Kidney (tissue), 14 donors: ENCODE data around the gene BRD1. TPM values are rescaled to one million over a fixed set of nuclear protein-coding genes. Genes with fewer than 3 reads are reported as not detected.

Source experiments
- DNase-seq, 5 donors: peaks; one replicate each; pipeline ENCODE4 v3.0.0-alpha.2; 2013 to 2020
- FAIRE-seq: peaks from 2 replicates; lab custom pipeline; 2012; peaks lifted over from hg19 to GRCh38; lab: Jason Lieb, UNC
- H3K27ac ChIP-seq, 2 donors: one replicate each; pipeline ENCODE4 v1.7.0; 2013; ENCODE audit warnings: low read depth in 2 of 2, low read length in 2 of 2, inconsistent platforms in 1 of 2
- H3K27me3 ChIP-seq: one replicate; pipeline ENCODE4 v1.7.1; 2013; ENCODE audit warnings: low read length, inconsistent platforms; ENCODE audit not compliant: control insufficient read depth, insufficient read depth
- H3K36me3 ChIP-seq, 3 donors: one replicate each; pipeline versions ENCODE4 v1.7.0 to v1.7.1; 2013; ENCODE audit warnings: low read length in 3 of 3, control low read depth in 1 of 3, inconsistent platforms in 1 of 3; ENCODE audit not compliant: insufficient read depth in 3 of 3, control insufficient read depth in 2 of 3
- H3K4me1 ChIP-seq, 3 donors: one replicate each; pipeline versions ENCODE4 v1.7.0 to v1.7.1; 2013; ENCODE audit warnings: low read length in 3 of 3, inconsistent platforms in 1 of 3, low read depth in 1 of 3; ENCODE audit not compliant: control insufficient read depth in 2 of 3, insufficient read depth in 2 of 3
- H3K4me3 ChIP-seq, 3 donors: one replicate each; pipeline versions ENCODE4 v1.7.0 to v1.8.1; 2013; ENCODE audit warnings: low read length in 3 of 3, control low read depth in 1 of 3, inconsistent platforms in 1 of 3
- H3K9ac ChIP-seq, 3 donors: one replicate each; pipeline versions ENCODE4 v1.7.0 to v1.7.1; 2013; ENCODE audit warnings: low read length in 3 of 3, control low read depth in 1 of 3, inconsistent platforms in 1 of 3
- H3K9me3 ChIP-seq, 3 donors: one replicate each; pipeline versions ENCODE4 v1.7.0 to v1.7.1; 2013; ENCODE audit warnings: low read length in 3 of 3, control low read depth in 1 of 3, inconsistent platforms in 1 of 3; ENCODE audit not compliant: control insufficient read depth in 2 of 3, insufficient read depth in 1 of 3
- CTCF ChIP-seq: IDR thresholded peaks from 3 replicates; pipeline ENCODE4 v1.5.1; 2012; ENCODE audit warnings: mild to moderate bottlenecking, moderate library complexity, borderline replicate concordance; ENCODE audit not compliant: insufficient read depth; ENCODE audit errors: extremely low read depth
- intact Hi-C: fragments of 100-400 bp; cut with DNase I; formaldehyde crosslinking; loops from one replicate; pipeline ENCODE4 v1.11.1; 2022
- polyA plus RNA-seq: library from polyadenylated mRNA; stranded (reverse); fragments of 350-450 nt; fragmentation: Illumina TruSeq; extraction: RNeasy Lipid Tissue Mini Kit (QIAGEN cat#74804); gene quantifications from one replicate; pipeline ENCODE4 v1.2.3, GENCODE V29; 2014; ENCODE audit warnings: low read depth, low replicate concordance; ENCODE audit not compliant: insufficient read depth
- total RNA-seq: library from RNA; stranded (reverse); fragmentation: NEBNext Ultra II Directional; extraction: Animal tissue kit (Norgen Biotek cat#: 25700); gene quantifications from one replicate; pipeline ENCODE4 v1.2.1, GENCODE V29; 2021
- donor health status: control.
- donor health status: control.
- donor health status: control.
- donor health status: control.
- donor health status: control.
- donor health status: DM: yes; HTN: yes; CAD: no.
- donor health status: Normal renal cell carcinoma (clear cell type).

Gene BRD1
- total and polyA plus RNA-seq, 2 donors from 2014 or later: 8.1 to 40.5 TPM

GRCh38 chr22:49810363-49811019 lies 17.2 kb downstream of the BRD1 start:
- Histone ChIP-seq H3K36me3 (peaks cover 0 to 11% (median 0%) of the 10 kb centered on the region in 3 donors), H3K4me3 (no peak overlapping the region), H3K27me3 (no peaks in the 10 kb centered on the region), H3K9ac (no peak overlapping the region), H3K27ac (no peak overlapping the region), H3K9me3 (no peaks in the 10 kb centered on the region), H3K4me1 (peaks cover 0 to 12% (median 4%) of the 10 kb centered on the region in 3 donors)
- no peak for TF ChIP-seq CTCF
- FAIRE-seq (no peak), DNase-seq (no peak)
- intact Hi-C loops: no loop called here

- Histone ChIP-seq H3K4me1 (peaks cover 0 to 12% (median 6%) of the 10 kb centered on the region in 3 donors), H3K27me3 (no peaks in the 10 kb centered on the region), H3K36me3 (peaks cover 0 to 7% (median 6%) of the 10 kb centered on the region in 3 donors), H3K27ac (no peak overlapping the region), H3K9ac (no peak overlapping the region), H3K9me3 (no peaks in the 10 kb centered on the region), H3K4me3 (no peak overlapping the region)
- intact Hi-C loops: no loop called here
- DNase-seq: no peak
- TF ChIP-seq CTCF: no peak
- no peak for FAIRE-seq
Measured at GRCh38 chr22:49807780-49808708, 19.6 kb downstream of the BRD1 start.

DNA sequence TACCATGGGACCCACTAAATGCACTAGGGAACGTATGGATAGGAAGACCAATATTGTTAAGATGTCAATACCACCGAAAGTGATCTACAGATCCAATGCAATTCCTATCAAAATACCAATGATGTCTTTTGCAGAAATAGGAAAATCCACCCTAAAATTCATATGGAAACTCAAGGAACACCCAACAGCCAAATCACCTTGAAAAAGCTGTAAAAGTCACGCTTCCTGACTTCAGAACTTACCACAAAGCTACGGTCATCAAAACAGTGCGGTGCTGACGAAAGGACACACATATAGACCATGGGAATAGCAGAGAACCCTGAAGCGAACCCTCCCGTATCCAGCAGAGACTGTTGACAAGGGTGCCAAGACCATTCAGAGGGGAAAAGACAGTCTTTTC lies 20.5 kb downstream of the BRD1 start:
- intact Hi-C loops: no loop called here
- no peak overlapping the region for H3K27ac ChIP-seq
- no peaks in the 10 kb centered on the region for H3K9me3 ChIP-seq
- TF ChIP-seq CTCF: no peak
- peaks cover 0 to 10% (median 10%) of the 10 kb centered on the region in 3 donors for H3K36me3 ChIP-seq
- peaks cover 0 to 12% (median 9%) of the 10 kb centered on the region in 3 donors for H3K4me1 ChIP-seq
- H3K27me3 ChIP-seq: no peaks in the 10 kb centered on the region
- FAIRE-seq (no peak), DNase-seq (no peak)
- no peak overlapping the region for H3K4me3 ChIP-seq
- no peak overlapping the region for H3K9ac ChIP-seq
